ENCODE data around the gene HBM.

- TF ChIP-seq CTCF (IDR thresholded peaks at IDR 0.05) (no peak), POLR2AphosphoS5 (IDR thresholded peaks at IDR 0.05; ENCODE audit: low read depth, low read length) (no peak), RCOR1 (IDR thresholded peaks at IDR 0.05; ENCODE audit: low read length) (no peak), TEAD4 (IDR thresholded peaks at IDR 0.05; ENCODE audit: borderline replicate concordance, insufficient read depth) (no peak), EZH2phosphoT487 (IDR thresholded peaks at IDR 0.05; ENCODE audit: borderline replicate concordance, low read depth) (no peak), MAX (IDR thresholded peaks at IDR 0.05; ENCODE audit: low read depth) (no peak), RAD21 (IDR thresholded peaks at IDR 0.05; ENCODE audit: low read length) (no peak), MXI1 (IDR thresholded peaks at IDR 0.05; ENCODE audit: low read depth, low read length) (no peak), FOSL2 (IDR thresholded peaks at IDR 0.05; ENCODE audit: borderline replicate concordance, low read depth) (no peak), FOXM1 (IDR thresholded peaks at IDR 0.05; ENCODE audit: low read depth) (no peak), JUND (IDR thresholded peaks at IDR 0.05) (no peak), RFX5 (IDR thresholded peaks at IDR 0.05; ENCODE audit: low read length) (no peak)
These were observed 5.0 kb downstream of the HBM start for GRCh38 chr16:170788-171187.

Data from SK-N-SH (cell line).